OCI-LY3 (cell line): Measurements from ENCODE around the gene EEF1AKMT3.

Experiments used
- EZH2phosphoT487 ChIP-seq: fragments of 200-600 bp; shearing (Covaris generic); IDR thresholded peaks from 2 replicates; pipeline ENCODE4 v1.6.1; 2018; ENCODE audit warnings: antibody characterized with exemption, mixed run types, low read depth
- TF ChIP-seq, protein P1 (sequence below): fragments of 200-600, 300-600 bp; sonication (generic); IDR thresholded peaks from 2 replicates; pipeline ENCODE4 v1.5.1; 2014; ENCODE audit warnings: antibody characterized with exemption, low read length, low read depth

DNA sequence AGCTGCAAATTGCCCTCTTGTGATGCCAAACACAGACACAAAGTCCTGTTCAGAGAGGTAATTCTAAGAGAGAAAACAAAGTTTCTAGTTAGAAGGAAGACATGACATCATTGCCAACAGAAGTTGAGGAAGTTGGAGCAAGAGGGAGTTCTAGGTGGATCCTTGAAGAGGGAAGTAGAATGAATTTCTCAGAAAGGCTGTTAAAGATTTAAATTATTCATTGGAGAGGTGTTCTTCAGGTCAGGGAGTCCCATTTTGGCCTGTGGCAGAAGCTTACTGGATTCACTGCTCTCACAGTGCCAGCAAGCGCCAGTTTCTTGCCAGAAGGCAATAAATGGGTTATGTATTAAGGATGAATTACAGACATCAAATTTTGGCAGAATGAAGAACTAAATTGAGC lies 25.5 kb downstream of the EEF1AKMT3 start:
- TF ChIP-seq, protein P1, sequence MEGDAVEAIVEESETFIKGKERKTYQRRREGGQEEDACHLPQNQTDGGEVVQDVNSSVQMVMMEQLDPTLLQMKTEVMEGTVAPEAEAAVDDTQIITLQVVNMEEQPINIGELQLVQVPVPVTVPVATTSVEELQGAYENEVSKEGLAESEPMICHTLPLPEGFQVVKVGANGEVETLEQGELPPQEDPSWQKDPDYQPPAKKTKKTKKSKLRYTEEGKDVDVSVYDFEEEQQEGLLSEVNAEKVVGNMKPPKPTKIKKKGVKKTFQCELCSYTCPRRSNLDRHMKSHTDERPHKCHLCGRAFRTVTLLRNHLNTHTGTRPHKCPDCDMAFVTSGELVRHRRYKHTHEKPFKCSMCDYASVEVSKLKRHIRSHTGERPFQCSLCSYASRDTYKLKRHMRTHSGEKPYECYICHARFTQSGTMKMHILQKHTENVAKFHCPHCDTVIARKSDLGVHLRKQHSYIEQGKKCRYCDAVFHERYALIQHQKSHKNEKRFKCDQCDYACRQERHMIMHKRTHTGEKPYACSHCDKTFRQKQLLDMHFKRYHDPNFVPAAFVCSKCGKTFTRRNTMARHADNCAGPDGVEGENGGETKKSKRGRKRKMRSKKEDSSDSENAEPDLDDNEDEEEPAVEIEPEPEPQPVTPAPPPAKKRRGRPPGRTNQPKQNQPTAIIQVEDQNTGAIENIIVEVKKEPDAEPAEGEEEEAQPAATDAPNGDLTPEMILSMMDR: no peak
- no peak for TF ChIP-seq EZH2phosphoT487
